Lower lobe of right lung (tissue), 2 donors: ENCODE measurements around the gene ACKR2. TPM values are rescaled to one million over a fixed set of nuclear protein-coding genes. Genes with fewer than 3 reads are reported as not detected.

Source experiments
- ATAC-seq, 2 donors: fragments of 200-7000 bp; cut with Tn5 transposase; one replicate each; pipeline ENCODE4 v1.9.1; 2020 to 2022; ENCODE audit warnings: mild to moderate bottlenecking in 2 of 2, moderate library complexity in 2 of 2
- DNase-seq: peaks from one replicate; pipeline ENCODE4 v3.0.0-alpha.2; 2020
- H3K27ac ChIP-seq: fragments of 200-600 bp; one replicate; pipeline ENCODE4 v1.8.0; 2022
- H3K27me3 ChIP-seq: fragments of 200-600 bp; one replicate; pipeline ENCODE4 v1.8.0; 2022; ENCODE audit warnings: low read depth
- H3K36me3 ChIP-seq: fragments of 200-600 bp; one replicate; pipeline ENCODE4 v1.8.0; 2022; ENCODE audit warnings: mild to moderate bottlenecking
- H3K4me1 ChIP-seq: fragments of 200-600 bp; one replicate; pipeline ENCODE4 v1.8.0; 2022
- H3K4me3 ChIP-seq: fragments of 200-600 bp; one replicate; pipeline ENCODE4 v1.8.0; 2022; ENCODE audit warnings: mild to moderate bottlenecking
- H3K9me3 ChIP-seq: fragments of 200-600 bp; one replicate; pipeline ENCODE4 v1.8.0; 2022
- intact Hi-C: fragments of 100-400 bp; cut with DNase I; formaldehyde crosslinking; loops from one replicate; pipeline ENCODE4 v1.11.0; 2022
- total RNA-seq: library from RNA; stranded (reverse); fragmentation: NEBNext Ultra II Directional; extraction: Animal tissue kit (Norgen Biotek cat#: 25700); gene quantifications from one replicate; pipeline ENCODE4 v1.2.1, GENCODE V29; 2021
- TF ChIP-seq, protein P1 (sequence below): fragments of 200-600 bp; IDR thresholded peaks from one replicate; pipeline ENCODE4 v1.8.0; 2022; ENCODE audit warnings: antibody characterized with exemption, mild to moderate bottlenecking
- donor health status: DM: no; HTN: yes; CAD: no; lungs with severe emphysema.

The ACKR2 gene
- total RNA-seq, 1 donor from 2014 or later: 5.3 TPM

DNA sequence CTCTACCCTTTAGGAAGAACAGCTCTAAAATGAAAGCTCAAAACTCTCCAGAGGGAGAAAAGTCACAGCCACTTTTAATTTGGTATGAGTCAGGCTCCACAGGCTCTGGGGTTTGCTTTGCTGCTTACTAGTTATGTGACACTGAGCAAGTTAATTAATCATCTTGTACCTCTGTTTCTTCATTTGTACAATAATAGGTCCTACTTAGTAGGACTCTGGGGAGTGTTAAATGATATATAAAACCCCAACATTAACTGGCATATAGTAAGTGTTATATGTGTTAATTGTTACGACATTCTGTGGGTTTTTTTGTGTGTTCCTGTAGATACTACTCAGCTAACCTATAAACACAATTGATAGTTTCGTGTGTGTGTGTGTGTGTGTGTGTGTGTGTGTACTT lies 6.6 kb downstream of the ACKR2 start:
- no peak overlapping the region for H3K27ac ChIP-seq
- intact Hi-C loops: no loop called here
- DNase-seq (no peak), ATAC-seq (no peak)
- H3K27me3 ChIP-seq: no peaks in the 10 kb centered on the region
- H3K4me1 ChIP-seq: peaks cover 10% of the 10 kb centered on the region
- no peak overlapping the region for H3K4me3 ChIP-seq
- no peaks in the 10 kb centered on the region for H3K9me3 ChIP-seq
- TF ChIP-seq, protein P1, sequence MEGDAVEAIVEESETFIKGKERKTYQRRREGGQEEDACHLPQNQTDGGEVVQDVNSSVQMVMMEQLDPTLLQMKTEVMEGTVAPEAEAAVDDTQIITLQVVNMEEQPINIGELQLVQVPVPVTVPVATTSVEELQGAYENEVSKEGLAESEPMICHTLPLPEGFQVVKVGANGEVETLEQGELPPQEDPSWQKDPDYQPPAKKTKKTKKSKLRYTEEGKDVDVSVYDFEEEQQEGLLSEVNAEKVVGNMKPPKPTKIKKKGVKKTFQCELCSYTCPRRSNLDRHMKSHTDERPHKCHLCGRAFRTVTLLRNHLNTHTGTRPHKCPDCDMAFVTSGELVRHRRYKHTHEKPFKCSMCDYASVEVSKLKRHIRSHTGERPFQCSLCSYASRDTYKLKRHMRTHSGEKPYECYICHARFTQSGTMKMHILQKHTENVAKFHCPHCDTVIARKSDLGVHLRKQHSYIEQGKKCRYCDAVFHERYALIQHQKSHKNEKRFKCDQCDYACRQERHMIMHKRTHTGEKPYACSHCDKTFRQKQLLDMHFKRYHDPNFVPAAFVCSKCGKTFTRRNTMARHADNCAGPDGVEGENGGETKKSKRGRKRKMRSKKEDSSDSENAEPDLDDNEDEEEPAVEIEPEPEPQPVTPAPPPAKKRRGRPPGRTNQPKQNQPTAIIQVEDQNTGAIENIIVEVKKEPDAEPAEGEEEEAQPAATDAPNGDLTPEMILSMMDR: no peak
- no peaks in the 10 kb centered on the region for H3K36me3 ChIP-seq

DNA sequence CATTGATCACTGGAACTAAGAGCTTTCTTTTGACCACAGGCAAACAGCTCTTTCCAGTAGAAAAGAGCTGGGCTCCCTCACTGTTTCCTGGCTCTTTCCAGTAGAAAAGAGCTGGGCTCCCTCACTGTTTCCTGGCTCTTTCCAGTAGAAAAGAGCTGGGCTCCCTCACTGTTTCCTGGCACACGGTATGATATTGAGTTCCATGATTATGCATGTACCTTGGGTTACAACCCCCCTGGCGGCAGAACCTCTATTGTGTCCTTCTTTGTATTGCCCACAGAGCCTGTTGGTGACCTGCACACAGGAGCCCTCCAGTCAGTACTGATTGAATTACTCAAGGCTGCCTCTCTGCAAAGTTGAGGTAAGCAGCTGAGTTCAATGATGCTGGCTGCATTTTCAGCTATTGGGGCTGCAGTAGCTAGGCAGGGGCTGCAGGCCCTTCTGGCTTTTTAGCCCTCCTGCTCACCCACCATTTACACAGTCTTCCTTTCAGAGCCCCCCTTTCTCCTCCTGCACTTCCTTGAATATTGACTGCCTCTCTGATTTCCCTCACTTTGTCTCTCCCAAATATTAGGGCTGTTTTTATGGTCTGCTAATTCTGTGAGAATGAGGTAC lies 10.2 kb downstream of the ACKR2 start:
- peak; percentile 61 to 75 for ATAC-seq

DNA sequence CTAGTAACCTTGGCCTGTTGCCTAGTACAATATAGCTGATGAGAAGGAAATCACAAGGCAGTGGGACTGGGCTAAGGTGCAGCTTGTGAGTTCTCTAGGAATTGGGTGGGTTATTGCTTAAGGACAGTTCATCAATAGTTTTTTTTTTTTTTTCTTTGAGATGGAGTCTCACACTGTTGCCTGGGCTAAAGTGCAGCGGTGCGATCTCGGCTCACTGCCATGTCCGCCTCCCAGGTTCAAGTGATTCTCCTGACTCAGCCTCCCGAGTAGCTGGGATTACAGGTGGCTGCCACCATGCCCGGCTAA lies 11.5 kb downstream of the ACKR2 start:
- no peak for ATAC-seq
- TF ChIP-seq, protein P1: no peak
- H3K4me3 ChIP-seq: no peak overlapping the region

More for the DNA sequence above, 10.2 kb downstream of the ACKR2 start:
- Histone ChIP-seq H3K27me3 (no peaks in the 10 kb centered on the region), H3K4me1 (peaks cover 10% of the 10 kb centered on the region), H3K4me3 (no peak overlapping the region), H3K9me3 (no peaks in the 10 kb centered on the region), H3K27ac (no peak overlapping the region), H3K36me3 (no peaks in the 10 kb centered on the region)
- no peak for DNase-seq
- TF ChIP-seq, protein P1: no peak
- intact Hi-C loops: no loop called here

DNA sequence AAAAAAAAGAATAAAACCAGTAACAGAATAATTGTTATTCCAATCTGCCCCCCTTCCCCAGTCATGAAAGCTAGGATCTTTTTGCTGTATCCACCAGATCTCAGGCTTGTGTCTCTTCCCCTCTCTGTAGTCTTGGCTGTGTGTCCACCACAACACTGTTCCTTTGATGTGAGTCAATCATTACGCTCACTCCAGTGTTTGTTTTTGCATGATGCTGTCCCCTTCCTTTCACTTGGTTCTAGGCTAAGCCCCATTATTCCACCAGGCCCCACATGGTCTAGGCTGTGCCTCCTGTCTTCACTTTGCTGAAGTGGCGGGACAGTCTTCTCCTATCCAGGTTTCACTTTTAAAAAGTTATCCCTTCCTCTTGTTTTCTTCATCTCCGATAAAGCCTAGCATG lies 13.6 kb downstream of the ACKR2 start:
- intact Hi-C loops: no loop called here

More for the DNA sequence above, 11.5 kb downstream of the ACKR2 start:
- no peaks in the 10 kb centered on the region for H3K27me3 ChIP-seq
- H3K4me1 ChIP-seq: peaks cover 6% of the 10 kb centered on the region
- H3K36me3 ChIP-seq: no peaks in the 10 kb centered on the region
- intact Hi-C loops: no loop called here
- H3K9me3 ChIP-seq: no peaks in the 10 kb centered on the region
- DNase-seq: no peak
- H3K27ac ChIP-seq: no peak overlapping the region

DNA sequence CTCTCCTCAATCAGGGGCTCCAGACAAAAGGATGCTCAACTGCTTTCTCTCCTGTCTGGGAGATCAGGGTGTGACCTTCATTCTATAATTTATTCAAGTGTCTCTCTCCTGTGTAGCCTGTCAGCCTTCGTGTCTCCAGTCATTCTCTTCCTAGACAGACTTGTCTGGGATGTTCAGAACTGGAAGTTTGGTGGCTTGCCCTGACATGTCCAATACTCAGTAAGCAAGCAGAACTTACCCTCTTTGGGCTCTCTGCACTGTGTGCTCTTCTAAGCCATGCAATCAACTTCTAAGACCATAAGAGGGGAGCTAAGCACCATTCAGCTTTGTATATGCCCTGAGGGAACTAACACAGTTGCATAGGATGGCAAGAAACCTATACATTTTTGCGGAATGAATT lies 14.1 kb downstream of the ACKR2 start:
- Histone ChIP-seq H3K4me3 (no peak overlapping the region), H3K36me3 (no peaks in the 10 kb centered on the region), H3K27ac (no peak overlapping the region), H3K4me1 (peaks cover 6% of the 10 kb centered on the region), H3K9me3 (no peaks in the 10 kb centered on the region), H3K27me3 (no peaks in the 10 kb centered on the region)
- TF ChIP-seq, protein P1: no peak
- DNase-seq (no peak), ATAC-seq (peak in 1 of 2 donors; percentile 38)
- intact Hi-C loops: no loop called here

More for the DNA sequence above, 13.6 kb downstream of the ACKR2 start:
- TF ChIP-seq, protein P1: no peak
- Histone ChIP-seq H3K4me1 (peaks cover 6% of the 10 kb centered on the region), H3K4me3 (no peak overlapping the region), H3K36me3 (no peaks in the 10 kb centered on the region), H3K27ac (no peak overlapping the region), H3K27me3 (no peaks in the 10 kb centered on the region), H3K9me3 (no peaks in the 10 kb centered on the region)
- ATAC-seq (no peak), DNase-seq (no peak)

DNA sequence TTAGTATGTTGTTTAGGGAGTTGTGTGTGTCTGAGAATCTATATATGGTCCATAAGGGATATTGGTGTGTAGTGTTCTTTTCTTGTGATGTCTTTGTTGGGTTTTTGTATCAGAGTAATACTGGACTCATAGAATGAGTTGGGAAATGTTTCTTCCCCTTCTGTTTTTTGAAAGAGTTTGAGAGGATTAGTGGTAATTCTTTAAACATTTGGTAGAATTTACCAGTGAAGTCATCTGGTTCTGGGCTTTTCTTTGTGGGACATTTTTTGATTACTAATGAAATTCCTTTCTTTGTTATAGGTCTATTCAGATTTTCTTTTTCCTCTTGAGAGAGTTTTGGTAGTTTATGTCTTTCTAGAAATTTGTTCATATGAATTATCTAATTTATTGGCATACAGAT lies 16.9 kb downstream of the ACKR2 start:
- Histone ChIP-seq H3K36me3 (no peaks in the 10 kb centered on the region), H3K27ac (no peak overlapping the region), H3K27me3 (peaks cover 5% of the 10 kb centered on the region), H3K4me3 (no peak overlapping the region), H3K9me3 (no peaks in the 10 kb centered on the region), H3K4me1 (peaks cover 6% of the 10 kb centered on the region)
- no peak for ATAC-seq
- intact Hi-C loops: no loop called here
- no peak for DNase-seq
- TF ChIP-seq, protein P1: no peak
